Measurements from ENCODE around the gene ARSI.

ARSI gene

GRCh38 chr5:150302301-150303069 lies at the start of gene ARSI:
ARSI (minus strand) TSS chr5:150302905; CDS start chr5:150302373, 532 bp downstream.
- no peak for DNase-seq (ENCODE audit: low spot score)

- peak; percentile 40 for DNase-seq (ENCODE audit: low spot score)
Measured at GRCh38 chr5:150350524-150351344, 48.0 kb upstream of the ARSI start.

- no peak for DNase-seq (ENCODE audit: low spot score)
Measured at GRCh38 chr5:150349681-150350275, 47.1 kb upstream of the ARSI start.

DNA sequence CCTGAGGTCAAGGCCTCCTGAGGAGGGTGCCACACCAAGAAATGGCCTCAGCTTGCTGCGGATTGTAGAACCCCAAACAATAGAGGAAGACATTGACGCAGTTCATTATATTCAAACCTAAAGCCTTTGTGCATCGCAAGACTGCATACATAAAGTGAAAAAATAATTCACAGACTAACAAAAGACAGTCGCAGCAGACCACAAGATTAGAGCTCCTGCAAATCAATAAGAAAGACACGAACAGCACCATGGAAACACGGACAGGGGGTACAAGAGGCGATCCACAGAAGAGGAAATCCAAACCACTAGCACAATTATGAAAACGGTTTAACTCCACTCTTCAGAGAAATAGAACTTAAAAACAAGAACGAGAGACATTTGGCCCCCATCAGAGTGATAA lies 44.7 kb upstream of the ARSI start:
- DNase-seq (ENCODE audit: low spot score): no peak

- DNase-seq (ENCODE audit: low spot score): no peak
Measured at GRCh38 chr5:150347003-150347402, 44.3 kb upstream of the ARSI start.

DNA sequence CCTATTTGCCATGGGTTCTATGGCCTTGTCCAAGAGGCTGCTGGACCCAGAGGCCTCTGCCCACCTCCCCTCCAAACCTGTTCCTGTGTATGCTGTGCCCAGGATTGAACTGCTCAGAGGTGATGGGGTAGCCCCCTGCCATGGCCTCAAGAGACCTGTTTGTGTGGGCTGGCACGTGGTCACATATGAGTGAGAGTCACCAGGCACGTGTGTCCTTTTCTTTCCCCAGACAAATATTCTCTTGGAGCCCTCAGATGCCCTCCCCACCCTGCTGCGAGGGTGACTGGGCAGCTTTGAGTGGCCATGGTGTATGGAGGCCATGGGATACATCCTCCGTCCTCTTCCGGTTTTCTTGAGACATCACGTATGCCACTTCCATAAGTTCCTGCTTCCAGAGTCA lies 43.9 kb upstream of the ARSI start:
- no peak for DNase-seq (ENCODE audit: low spot score)

- no peak for DNase-seq (ENCODE audit: low spot score)
Measured at GRCh38 chr5:150345716-150346115, 43.0 kb upstream of the ARSI start.

- DNase-seq (ENCODE audit: low spot score): no peak
Measured at GRCh38 chr5:150343994-150344631, 41.4 kb upstream of the ARSI start.

GRCh38 chr5:150342583-150342982 lies 39.9 kb upstream of the ARSI start:
- DNase-seq (ENCODE audit: low spot score): no peak

- no peak for DNase-seq (ENCODE audit: low spot score)
Measured at GRCh38 chr5:150341989-150342388, 39.3 kb upstream of the ARSI start.

DNA sequence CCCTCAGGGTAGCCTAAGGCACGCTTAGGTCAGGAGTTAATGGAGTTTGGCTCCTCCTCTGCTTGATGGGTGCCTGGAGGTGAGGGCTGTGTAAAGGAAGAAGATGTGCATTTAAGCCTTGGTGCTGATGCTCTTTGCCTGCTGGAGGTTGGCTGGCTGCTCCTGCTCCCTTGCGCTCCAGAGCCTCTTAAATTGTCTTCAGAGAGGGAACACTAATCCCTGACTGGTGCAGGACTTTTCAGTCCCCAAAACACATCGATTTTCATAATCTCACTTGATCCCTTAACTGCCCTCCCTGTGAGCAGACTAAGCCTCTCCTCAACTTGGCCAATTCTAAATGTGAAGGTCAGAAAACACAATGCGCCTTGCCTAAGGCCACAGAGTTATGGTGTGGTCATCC lies 38.6 kb upstream of the ARSI start:
- DNase-seq (ENCODE audit: low spot score): no peak

- DNase-seq (ENCODE audit: low spot score): no peak
Measured at GRCh38 chr5:150340614-150341255, 38.0 kb upstream of the ARSI start.

- no peak for DNase-seq (ENCODE audit: low spot score)
Measured at GRCh38 chr5:150339841-150340240, 37.1 kb upstream of the ARSI start.

DNA sequence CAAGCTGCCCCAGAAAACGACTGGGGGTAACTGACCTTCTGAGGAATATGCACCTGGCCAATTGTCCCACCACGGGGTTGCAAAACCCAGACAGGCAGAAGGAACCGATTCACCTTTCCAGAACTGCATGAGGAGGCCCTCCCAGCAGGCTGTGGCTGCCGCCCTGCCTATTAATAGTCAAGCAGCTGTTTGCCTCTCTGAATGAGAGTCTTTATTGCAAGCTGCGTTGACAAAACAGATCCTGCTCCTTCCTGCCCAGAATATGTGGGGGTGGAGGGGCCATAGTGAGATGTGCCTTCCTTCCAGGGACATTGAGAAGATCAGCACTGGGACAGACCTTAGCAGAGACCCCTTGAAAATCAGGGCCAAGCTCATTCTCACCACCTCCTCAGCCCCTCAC lies 36.5 kb upstream of the ARSI start:
- DNase-seq (ENCODE audit: low spot score): no peak

- DNase-seq (ENCODE audit: low spot score): no peak
Measured at GRCh38 chr5:150338546-150338945, 35.8 kb upstream of the ARSI start.

DNA sequence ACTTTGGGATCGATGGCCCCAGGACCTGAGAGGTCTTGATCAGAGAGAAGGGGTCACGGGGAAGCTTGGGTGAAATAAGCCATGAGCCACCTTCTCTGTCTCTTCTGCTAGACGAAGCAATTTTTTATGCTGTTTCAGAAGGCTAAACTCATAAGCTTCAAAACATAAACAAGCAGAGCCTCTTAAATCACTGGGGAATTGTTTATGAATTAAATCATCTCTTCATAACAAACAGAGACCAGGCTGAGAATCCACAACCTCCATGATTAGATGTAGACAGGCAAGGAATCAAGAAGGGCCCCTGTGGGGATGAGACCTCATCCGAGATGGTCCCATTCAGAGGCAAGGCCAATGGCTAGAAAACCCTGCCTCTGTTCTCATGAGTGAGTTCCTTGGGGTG lies 33.1 kb upstream of the ARSI start:
- no peak for DNase-seq (ENCODE audit: low spot score)

- no peak for DNase-seq (ENCODE audit: low spot score)
Measured at GRCh38 chr5:150333400-150333799, 30.7 kb upstream of the ARSI start.

DNA sequence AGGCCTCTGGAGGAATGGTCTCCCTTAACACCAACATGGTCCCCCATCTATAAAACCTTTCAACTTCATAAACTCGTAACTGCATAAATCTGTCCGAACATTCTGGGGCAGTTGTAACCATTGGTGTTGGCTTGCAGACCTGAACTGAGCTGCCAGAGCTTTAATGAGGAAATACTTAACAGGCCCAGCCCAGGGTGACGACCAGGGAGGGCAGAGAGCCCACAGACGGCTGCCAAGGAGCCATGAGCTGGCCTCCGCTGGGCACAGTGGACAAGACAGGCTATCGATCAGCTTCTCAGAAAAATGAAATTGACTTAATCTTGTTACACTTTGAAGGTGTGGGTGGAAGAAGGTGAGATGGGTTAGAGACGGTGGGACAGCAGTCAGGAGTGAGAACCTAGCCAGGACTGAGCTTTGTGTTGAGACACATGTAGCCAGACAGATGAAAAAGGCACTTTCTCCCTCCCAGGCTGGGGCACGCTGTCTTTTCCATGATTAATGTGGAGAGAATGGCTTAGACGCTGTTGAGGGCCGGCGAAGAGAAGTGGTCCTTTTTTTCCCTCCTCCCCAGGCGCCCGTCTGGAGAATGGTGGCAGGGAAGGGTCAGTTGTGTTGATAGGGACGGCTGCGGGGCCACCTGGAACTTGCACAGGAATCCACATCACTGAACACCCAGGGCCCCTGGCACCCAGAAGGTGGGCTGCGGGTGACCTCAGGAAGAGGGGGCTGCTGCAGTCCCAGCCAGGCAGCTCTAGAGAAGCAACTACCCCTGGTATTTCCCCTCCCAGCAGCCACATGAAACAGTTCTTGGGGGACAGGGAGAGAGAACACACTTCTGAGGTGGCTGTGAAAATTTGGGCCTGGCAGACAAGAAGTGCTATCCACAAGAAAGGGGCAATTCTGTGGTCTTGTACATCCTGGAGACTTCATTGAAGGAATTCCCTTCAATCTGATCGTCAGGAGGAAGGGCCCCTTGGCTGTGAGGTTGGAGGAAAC lies 27.5 kb upstream of the ARSI start:
- no peak for DNase-seq (ENCODE audit: low spot score)

- DNase-seq (ENCODE audit: low spot score): no peak
Measured at GRCh38 chr5:150329038-150329437, 26.3 kb upstream of the ARSI start.

GRCh38 chr5:150328515-150328914 lies 25.8 kb upstream of the ARSI start:
- no peak for DNase-seq (ENCODE audit: low spot score)

DNA sequence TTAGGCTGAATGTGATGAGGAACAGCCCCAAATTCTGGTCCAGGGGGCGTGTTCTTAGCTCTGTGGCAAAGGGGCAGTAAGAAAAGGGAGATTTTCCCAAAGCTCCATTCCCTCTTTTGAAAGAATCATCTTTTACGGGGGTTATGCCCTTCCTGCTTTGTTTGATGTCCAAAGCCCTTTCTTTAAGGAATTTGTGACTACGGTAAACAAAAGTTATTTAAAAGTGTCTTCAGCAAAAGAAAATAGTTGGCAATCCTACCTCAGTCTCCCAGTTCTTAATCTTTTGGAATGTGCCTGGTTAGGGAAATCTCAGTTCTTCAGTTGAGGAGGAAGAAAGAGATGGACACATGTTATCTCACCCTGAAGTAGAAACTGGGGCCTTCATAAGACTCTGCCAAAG lies 24.4 kb upstream of the ARSI start:
- DNase-seq (ENCODE audit: low spot score): no peak
